ENCODE results near the gene TFAP2A.

TFAP2A gene

GRCh38 chr6:10449751-10450150, 34.9 kb upstream of the TFAP2A start:
- H3K9me2 ChIP-seq (ENCODE audit: low read depth, low read length) = no peaks in the 10 kb centered on the region
- no peaks in the 10 kb centered on the region for H3K9me3 ChIP-seq (ENCODE audit: low read length)
- H3K27ac ChIP-seq (ENCODE audit: low read depth, low read length, poor library complexity, severe bottlenecking) = no peak overlapping the region
- H3K9ac ChIP-seq (ENCODE audit: low read length) = no peak overlapping the region
- H3K79me2 ChIP-seq (ENCODE audit: insufficient read depth, low read length) = no peaks in the 10 kb centered on the region
- H3K4me2 ChIP-seq (ENCODE audit: low read length) = no peak overlapping the region
- H4K20me1 ChIP-seq (ENCODE audit: insufficient read depth, low read length) = no peaks in the 10 kb centered on the region
- H3K4me1 ChIP-seq (ENCODE audit: insufficient read depth, low read length, severe bottlenecking) = no peaks in the 10 kb centered on the region
- TF ChIP-seq EZH2 (IDR thresholded peaks at IDR 0.05; ENCODE audit: borderline replicate concordance, low read length) = no peak
- no peak for TF ChIP-seq CTCF (IDR thresholded peaks at IDR 0.05; ENCODE audit: low read length)
- H3K27me3 ChIP-seq (ENCODE audit: insufficient read depth, low read length) = no peaks in the 10 kb centered on the region; the same call in 1 of the 2 replicates
- H3K36me3 ChIP-seq (ENCODE audit: insufficient read depth, low read length) = no peaks in the 10 kb centered on the region
- H3K4me3 ChIP-seq (ENCODE audit: low read depth, low read length, poor library complexity, severe bottlenecking) = no peak overlapping the region
- H2AFZ ChIP-seq (ENCODE audit: low read length) = no peak overlapping the region
- H3F3A ChIP-seq (ENCODE audit: insufficient read depth, low read length) = no peaks in the 10 kb centered on the region

GRCh38 chr6:10448096-10448495, 33.2 kb upstream of the TFAP2A start:
- Histone ChIP-seq H3K4me3 (ENCODE audit: low read depth, low read length, poor library complexity, severe bottlenecking) (no peak overlapping the region), H3K9ac (ENCODE audit: low read length) (no peak overlapping the region), H3K79me2 (ENCODE audit: insufficient read depth, low read length) (no peaks in the 10 kb centered on the region), H3K4me1 (ENCODE audit: insufficient read depth, low read length, severe bottlenecking) (no peaks in the 10 kb centered on the region), H3K9me3 (ENCODE audit: low read length) (no peaks in the 10 kb centered on the region), H4K20me1 (ENCODE audit: insufficient read depth, low read length) (no peaks in the 10 kb centered on the region), H3K9me2 (ENCODE audit: low read depth, low read length) (no peaks in the 10 kb centered on the region), H2AFZ (ENCODE audit: low read length) (no peak overlapping the region), H3K36me3 (ENCODE audit: insufficient read depth, low read length) (no peaks in the 10 kb centered on the region), H3F3A (ENCODE audit: insufficient read depth, low read length) (no peaks in the 10 kb centered on the region), H3K27me3 (ENCODE audit: insufficient read depth, low read length) (no peaks in the 10 kb centered on the region; the same call in 1 of the 2 replicates), H3K27ac (ENCODE audit: low read depth, low read length, poor library complexity, severe bottlenecking) (no peak overlapping the region), H3K4me2 (ENCODE audit: low read length) (no peak overlapping the region)
- TF ChIP-seq CTCF (IDR thresholded peaks at IDR 0.05; ENCODE audit: low read length) = no peak
- no peak for TF ChIP-seq EZH2 (IDR thresholded peaks at IDR 0.05; ENCODE audit: borderline replicate concordance, low read length)

- Histone ChIP-seq H3K9me2 (ENCODE audit: low read depth, low read length) (no peaks in the 10 kb centered on the region), H3K36me3 (ENCODE audit: insufficient read depth, low read length) (no peaks in the 10 kb centered on the region), H3K9me3 (ENCODE audit: low read length) (no peaks in the 10 kb centered on the region), H2AFZ (ENCODE audit: low read length) (no peak overlapping the region), H3K4me1 (ENCODE audit: insufficient read depth, low read length, severe bottlenecking) (no peaks in the 10 kb centered on the region), H3K4me2 (ENCODE audit: low read length) (no peak overlapping the region), H3K9ac (ENCODE audit: low read length) (no peak overlapping the region), H3F3A (ENCODE audit: insufficient read depth, low read length) (no peaks in the 10 kb centered on the region), H3K27me3 (ENCODE audit: insufficient read depth, low read length) (no peaks in the 10 kb centered on the region; the same call in 1 of the 2 replicates), H3K79me2 (ENCODE audit: insufficient read depth, low read length) (no peaks in the 10 kb centered on the region), H3K4me3 (ENCODE audit: low read depth, low read length, poor library complexity, severe bottlenecking) (no peak overlapping the region), H4K20me1 (ENCODE audit: insufficient read depth, low read length) (no peaks in the 10 kb centered on the region), H3K27ac (ENCODE audit: low read depth, low read length, poor library complexity, severe bottlenecking) (no peak overlapping the region)
- TF ChIP-seq CTCF (IDR thresholded peaks at IDR 0.05; ENCODE audit: low read length) (no peak), EZH2 (IDR thresholded peaks at IDR 0.05; ENCODE audit: borderline replicate concordance, low read length) (no peak)
Observed at GRCh38 chr6:10446548-10446947, 31.7 kb upstream of the TFAP2A start.
